Esophagus squamous epithelium (tissue), 4 donors: ENCODE measurements around the gene FHOD3.

Experiments used
- CTCF ChIP-seq, 6 experiments: fragments of 450-650 bp in 4 of 6; fragments of 200-600 bp in 2 of 6; sonication (generic) in 2 of 6; IDR thresholded peaks; one replicate each; pipeline ENCODE4 v1.5.1; 2016 to 2019; ENCODE audit warnings: antibody characterized with exemption in 6 of 6, mild to moderate bottlenecking in 4 of 6, moderate library complexity in 4 of 6
- POLR2A ChIP-seq, 4 donors: fragments of 450-650 bp; IDR thresholded peaks; one replicate each; pipeline ENCODE4 v1.6.1; 2017; ENCODE audit warnings: antibody characterized with exemption in 4 of 4, mild to moderate bottlenecking in 4 of 4, moderate library complexity in 3 of 4

GRCh38 chr18:36519358-36519757, 221.8 kb downstream of the FHOD3 start:
- TF ChIP-seq CTCF (IDR thresholded peaks at IDR 0.05) (no peak), POLR2A (IDR thresholded peaks at IDR 0.05) (no peak)
